Neural cell (in vitro differentiated cells): ENCODE results near the gene SEC24D.

Source experiments
- TAF1 ChIP-seq: IDR thresholded peaks from 2 replicates; pipeline ENCODE4 v1.6.1; 2012; ENCODE audit warnings: low read depth
- TF ChIP-seq, protein P1 (sequence below): fragments of 450-650 bp; IDR thresholded peaks from 2 replicates; pipeline ENCODE4 v1.5.1; 2014; ENCODE audit warnings: antibody characterized with exemption, mild to moderate bottlenecking, moderate library complexity; ENCODE audit not compliant: poor library complexity, severe bottlenecking

DNA sequence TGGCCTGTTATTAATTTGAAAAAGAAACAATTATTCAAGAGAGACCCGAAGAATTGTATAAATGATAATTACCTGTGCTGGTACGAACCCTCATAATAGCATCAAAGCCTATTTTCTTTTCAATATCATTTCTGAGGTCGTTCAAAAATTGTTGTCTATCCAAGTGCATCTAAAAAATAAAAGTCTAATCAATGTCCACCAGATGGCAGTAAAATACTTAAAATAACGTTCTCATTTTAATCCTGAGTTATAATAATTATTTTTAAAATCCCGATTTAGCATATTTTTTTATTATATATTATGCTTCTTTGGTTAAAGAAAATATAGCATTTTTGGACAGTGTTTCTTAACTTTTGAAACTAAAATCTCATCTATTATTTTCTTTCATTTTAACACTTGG is 95.1 kb downstream of the SEC24D start:
- TF ChIP-seq, protein P1, sequence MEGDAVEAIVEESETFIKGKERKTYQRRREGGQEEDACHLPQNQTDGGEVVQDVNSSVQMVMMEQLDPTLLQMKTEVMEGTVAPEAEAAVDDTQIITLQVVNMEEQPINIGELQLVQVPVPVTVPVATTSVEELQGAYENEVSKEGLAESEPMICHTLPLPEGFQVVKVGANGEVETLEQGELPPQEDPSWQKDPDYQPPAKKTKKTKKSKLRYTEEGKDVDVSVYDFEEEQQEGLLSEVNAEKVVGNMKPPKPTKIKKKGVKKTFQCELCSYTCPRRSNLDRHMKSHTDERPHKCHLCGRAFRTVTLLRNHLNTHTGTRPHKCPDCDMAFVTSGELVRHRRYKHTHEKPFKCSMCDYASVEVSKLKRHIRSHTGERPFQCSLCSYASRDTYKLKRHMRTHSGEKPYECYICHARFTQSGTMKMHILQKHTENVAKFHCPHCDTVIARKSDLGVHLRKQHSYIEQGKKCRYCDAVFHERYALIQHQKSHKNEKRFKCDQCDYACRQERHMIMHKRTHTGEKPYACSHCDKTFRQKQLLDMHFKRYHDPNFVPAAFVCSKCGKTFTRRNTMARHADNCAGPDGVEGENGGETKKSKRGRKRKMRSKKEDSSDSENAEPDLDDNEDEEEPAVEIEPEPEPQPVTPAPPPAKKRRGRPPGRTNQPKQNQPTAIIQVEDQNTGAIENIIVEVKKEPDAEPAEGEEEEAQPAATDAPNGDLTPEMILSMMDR: peak; percentile 61
- TF ChIP-seq TAF1: no peak
